A673 (cell line): Measurements from ENCODE around the gene RFX2. TPM values are rescaled to one million over a fixed set of nuclear protein-coding genes. Genes with fewer than 3 reads are reported as not detected.
"Not testable (repeated sequence)": the region's sequence is repeated elsewhere in the genome, so short reads cannot be mapped to it uniquely, and the experiment has no call there.

ENCODE experiments used
- BruUV-seq: library from RNA; stranded (reverse); fragments of 400-500 nt; replicated peaks from 2 replicates; lab custom pipeline; 2021; lab: Mats Ljungman, UMichigan
- CTCF ChIA-PET: fragments of 300-600 bp; sonication (Branson Sonifier 250); formaldehyde crosslinking; loops from one replicate; lab custom pipeline; 2022; ENCODE audit warnings: antibody characterized with exemption; lab: Charles Lee
- POLR2A ChIA-PET: fragments of 300-600 bp; sonication (Branson Sonifier 250); formaldehyde crosslinking; loops from one replicate; lab custom pipeline; 2022; ENCODE audit warnings: antibody characterized with exemption; ENCODE audit not compliant: low non-redundant PET; lab: Charles Lee
- DNase-seq: peaks from one replicate; pipeline ENCODE4 v3.0.0-alpha.2; 2015; ENCODE audit warnings: low spot score
- H3K27ac ChIP-seq: fragments of 200-600 bp; sonication (generic); 2 replicates; pipeline ENCODE4 v1.5.1; 2016; ENCODE audit warnings: mixed run types, low read depth, mild to moderate bottlenecking, mixed read lengths, antibody characterized with exemption, low read length; ENCODE audit not compliant: poor library complexity, severe bottlenecking
- H3K27me3 ChIP-seq: fragments of 200-600 bp; sonication (generic); replicated peaks from 2 replicates; pipeline ENCODE4 v1.6.1; 2017; ENCODE audit warnings: mixed run types, low read depth, mild to moderate bottlenecking, mixed read lengths, antibody characterized with exemption, low read length; ENCODE audit not compliant: insufficient read depth, poor library complexity
- H3K36me3 ChIP-seq: fragments of 200-600 bp; sonication (generic); 2 replicates; pipeline ENCODE4 v1.6.1; 2016; ENCODE audit warnings: mixed run types, mild to moderate bottlenecking, mixed read lengths, antibody characterized with exemption, low read length; ENCODE audit not compliant: insufficient read depth, poor library complexity, severe bottlenecking
- H3K4me1 ChIP-seq: fragments of 200-600 bp; sonication (generic); 2 replicates; pipeline ENCODE4 v1.6.1; 2017; ENCODE audit warnings: mixed run types, mild to moderate bottlenecking, mixed read lengths, antibody characterized with exemption, low read length; ENCODE audit not compliant: insufficient read depth, poor library complexity, severe bottlenecking
- H3K4me3 ChIP-seq: fragments of 200-600 bp; sonication (generic); 2 replicates; pipeline ENCODE4 v1.5.1; 2016; ENCODE audit warnings: low read depth, mixed run types, mild to moderate bottlenecking, mixed read lengths, low read length; ENCODE audit not compliant: poor library complexity, severe bottlenecking
- H3K9me3 ChIP-seq: fragments of 200-600 bp; sonication (generic); 2 replicates; pipeline ENCODE4 v1.6.1; 2016; ENCODE audit warnings: mixed run types, low read depth, mild to moderate bottlenecking, mixed read lengths, antibody characterized with exemption, low read length; ENCODE audit not compliant: poor library complexity, severe bottlenecking
- EZH2 ChIP-seq: fragments of 200-600 bp; sonication (generic); IDR thresholded peaks from 2 replicates; pipeline ENCODE4 v1.6.1; 2017; ENCODE audit warnings: borderline replicate concordance, low read depth, mild to moderate bottlenecking, mixed read lengths, antibody characterized with exemption, low read length; ENCODE audit not compliant: poor library complexity, severe bottlenecking
- intact Hi-C: fragments of 100-400 bp; cut with micrococcal nuclease; formaldehyde crosslinking; loops from one replicate; pipeline ENCODE4 v1.10.0; 2022; ENCODE audit not compliant: unreplicated experiment
- total RNA-seq: library from RNA; stranded (reverse); gene quantifications from 2 replicates; pipeline ENCODE4 v1.2.3, GENCODE V29; 2021
- TF ChIP-seq, protein P1 (sequence below): fragments of 300-800, 200-600 bp; sonication (generic); conservative IDR thresholded peaks from 2 replicates; pipeline ENCODE4 v1.5.1; 2017; ENCODE audit warnings: low read depth, mild to moderate bottlenecking, antibody characterized with exemption, low read length, moderate library complexity, mixed read lengths

RFX2 gene
- total RNA-seq, 1 experiment from 2014 or later, result 11.7 TPM

DNA sequence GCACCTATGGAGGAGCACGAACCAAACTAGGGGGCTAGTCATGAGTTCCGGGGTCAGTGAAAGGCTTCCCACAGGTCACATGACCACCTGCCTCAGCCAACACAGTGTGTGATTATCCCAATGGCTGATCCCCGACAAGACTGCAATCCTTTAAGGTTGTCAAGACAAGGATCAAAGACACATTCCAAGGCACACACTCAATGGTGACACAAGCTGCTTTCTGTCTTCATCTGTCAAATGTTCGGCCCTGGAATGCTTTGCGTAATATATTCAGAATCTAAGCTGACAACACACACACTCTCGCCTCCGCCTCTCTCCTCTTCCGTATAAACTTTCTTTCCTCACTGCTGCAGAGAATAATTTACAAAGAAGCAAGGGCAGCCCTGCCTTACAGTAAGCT, 144.1 kb downstream of the RFX2 start:
- POLR2A ChIA-PET, result no interaction called here
- TF ChIP-seq, protein P1, sequence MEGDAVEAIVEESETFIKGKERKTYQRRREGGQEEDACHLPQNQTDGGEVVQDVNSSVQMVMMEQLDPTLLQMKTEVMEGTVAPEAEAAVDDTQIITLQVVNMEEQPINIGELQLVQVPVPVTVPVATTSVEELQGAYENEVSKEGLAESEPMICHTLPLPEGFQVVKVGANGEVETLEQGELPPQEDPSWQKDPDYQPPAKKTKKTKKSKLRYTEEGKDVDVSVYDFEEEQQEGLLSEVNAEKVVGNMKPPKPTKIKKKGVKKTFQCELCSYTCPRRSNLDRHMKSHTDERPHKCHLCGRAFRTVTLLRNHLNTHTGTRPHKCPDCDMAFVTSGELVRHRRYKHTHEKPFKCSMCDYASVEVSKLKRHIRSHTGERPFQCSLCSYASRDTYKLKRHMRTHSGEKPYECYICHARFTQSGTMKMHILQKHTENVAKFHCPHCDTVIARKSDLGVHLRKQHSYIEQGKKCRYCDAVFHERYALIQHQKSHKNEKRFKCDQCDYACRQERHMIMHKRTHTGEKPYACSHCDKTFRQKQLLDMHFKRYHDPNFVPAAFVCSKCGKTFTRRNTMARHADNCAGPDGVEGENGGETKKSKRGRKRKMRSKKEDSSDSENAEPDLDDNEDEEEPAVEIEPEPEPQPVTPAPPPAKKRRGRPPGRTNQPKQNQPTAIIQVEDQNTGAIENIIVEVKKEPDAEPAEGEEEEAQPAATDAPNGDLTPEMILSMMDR, result no peak
- no peak for TF ChIP-seq EZH2
- Histone ChIP-seq H3K9me3 (no peaks in the 10 kb centered on the region), H3K36me3 (no peaks in the 10 kb centered on the region), H3K27ac (no peak overlapping the region), H3K4me3 (no peak overlapping the region), H3K4me1 (peaks cover 39% of the 10 kb centered on the region), H3K27me3 (no peaks in the 10 kb centered on the region)
- DNase-seq, result no peak
- no TSS peak for BruUV-seq
- intact Hi-C loops, result no loop called here
- CTCF ChIA-PET, result interaction anchor here (0.5 to 2.5 kb wide), 2 partner anchors 56 to 176 kb away, joined by 4 to 18 read pairs; no protein-coding TSS in a partner anchor

- Histone ChIP-seq H3K36me3 (no peaks in the 10 kb centered on the region), H3K4me3 (no peak overlapping the region), H3K4me1 (peaks cover 50% of the 10 kb centered on the region), H3K27ac (no peak overlapping the region), H3K27me3 (no peaks in the 10 kb centered on the region), H3K9me3 (no peaks in the 10 kb centered on the region)
- intact Hi-C loops, result no loop called here
- CTCF ChIA-PET, result no interaction called here
- POLR2A ChIA-PET, result no interaction called here
- no TSS peak for BruUV-seq
- DNase-seq, result no peak
- no peak for TF ChIP-seq EZH2
- TF ChIP-seq, protein P1, result no peak
Measured at GRCh38 chr19:5964816-5965565, 145.3 kb downstream of the RFX2 start.

GRCh38 chr19:5963855-5964254, 146.4 kb downstream of the RFX2 start:
- ChIA-PET CTCF (no interaction called here), POLR2A (no interaction called here)
- Histone ChIP-seq H3K4me3 (no peak overlapping the region), H3K27ac (peak overlapping the region; percentile 66), H3K4me1 (peaks cover 48% of the 10 kb centered on the region), H3K36me3 (no peaks in the 10 kb centered on the region), H3K27me3 (no peaks in the 10 kb centered on the region), H3K9me3 (no peaks in the 10 kb centered on the region)
- BruUV-seq, result no TSS peak
- no peak for DNase-seq
- TF ChIP-seq, protein P1, result no peak
- no peak for TF ChIP-seq EZH2
- intact Hi-C loops, result no loop called here

DNA sequence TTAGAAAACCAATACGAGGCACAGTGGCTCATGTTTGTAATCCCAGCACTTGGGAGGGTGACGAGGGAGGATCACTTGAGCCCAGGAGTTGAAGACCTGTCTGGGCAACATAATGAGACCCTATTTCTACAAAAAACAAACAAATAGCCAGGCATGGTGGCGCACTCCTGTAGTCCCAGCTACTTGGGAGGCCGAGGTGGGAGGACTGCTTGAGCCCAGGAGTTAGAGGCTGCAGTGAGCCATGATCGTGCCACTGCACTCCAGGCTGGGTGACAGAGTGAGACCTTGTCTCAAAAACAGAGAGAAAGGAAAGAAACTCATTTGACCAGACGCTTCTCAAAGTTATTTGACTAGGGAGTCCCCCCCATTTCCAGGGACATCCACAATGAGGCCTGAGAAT, 147.0 kb downstream of the RFX2 start:
- H3K9me3 ChIP-seq, H3K4me3 ChIP-seq, CTCF ChIA-PET, H3K36me3 ChIP-seq, DNase-seq, POLR2A ChIA-PET, intact Hi-C loops, H3K27me3 ChIP-seq, BruUV-seq: not testable (repeated sequence)
- Histone ChIP-seq H3K27ac (peak overlapping the region; percentile 66), H3K4me1 (peaks cover 42% of the 10 kb centered on the region)
